ENCODE results near the gene ITGBL1. TPM values are rescaled to one million over a fixed set of nuclear protein-coding genes. Genes with fewer than 3 reads are reported as not detected.

Gene ITGBL1
- total and polyA plus RNA-seq, 2 donors (not counting 1 experiment from before 2014, with no cell fraction given): not detected

DNA sequence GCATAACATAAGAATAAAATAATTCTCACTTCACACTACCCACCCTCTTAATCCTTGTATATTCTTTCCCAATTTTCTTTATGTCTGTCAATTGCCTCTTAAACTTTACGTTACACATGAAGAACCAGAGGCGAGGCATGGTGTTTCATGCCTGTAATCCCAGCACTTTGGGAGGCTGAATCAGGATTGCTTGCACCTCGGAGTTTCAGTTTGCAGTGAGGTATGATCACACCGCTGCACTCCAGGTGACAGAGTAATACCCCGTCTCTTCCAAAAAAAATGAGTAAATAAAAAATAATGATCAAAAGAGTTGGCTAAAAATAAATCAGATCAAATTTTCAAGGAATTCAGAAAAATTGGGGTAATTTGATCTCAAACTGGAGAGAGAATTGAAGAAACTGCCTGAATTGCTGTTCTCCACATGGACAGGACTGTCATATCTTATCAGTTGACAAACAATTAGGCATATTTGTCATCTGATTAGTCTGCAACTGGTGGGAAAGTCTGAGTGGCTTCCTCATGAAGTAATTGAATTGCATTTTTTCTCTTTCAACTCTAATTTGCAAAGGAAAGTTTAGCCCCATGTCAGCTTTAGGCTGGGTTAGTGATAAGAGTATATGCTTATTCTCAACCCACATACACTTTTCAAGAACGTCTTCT, 302.9 kb downstream of the ITGBL1 start:
- no peak for DNase-seq
- intact Hi-C loops (cut with micrococcal nuclease): no loop called here
- CTCF ChIA-PET: interaction anchor here (1.2 kb wide), 1 partner anchor 240 kb away, joined by 3 read pairs; no protein-coding TSS in a partner anchor
- no peaks in the 10 kb centered on the region for H3K4me1 Mint-ChIP-seq
- H3K4me1 ChIP-seq (ENCODE audit: control insufficient read depth in 2 of 2, insufficient read depth in 2 of 2, low read length in 2 of 2): no peaks in the 10 kb centered on the region
- TF ChIP-seq EZH2 (IDR thresholded peaks at IDR 0.05; ENCODE audit: borderline replicate concordance, insufficient read depth, low read depth, low read length, poor library complexity, severe bottlenecking): no peak
- TF ChIP-seq, protein P1, sequence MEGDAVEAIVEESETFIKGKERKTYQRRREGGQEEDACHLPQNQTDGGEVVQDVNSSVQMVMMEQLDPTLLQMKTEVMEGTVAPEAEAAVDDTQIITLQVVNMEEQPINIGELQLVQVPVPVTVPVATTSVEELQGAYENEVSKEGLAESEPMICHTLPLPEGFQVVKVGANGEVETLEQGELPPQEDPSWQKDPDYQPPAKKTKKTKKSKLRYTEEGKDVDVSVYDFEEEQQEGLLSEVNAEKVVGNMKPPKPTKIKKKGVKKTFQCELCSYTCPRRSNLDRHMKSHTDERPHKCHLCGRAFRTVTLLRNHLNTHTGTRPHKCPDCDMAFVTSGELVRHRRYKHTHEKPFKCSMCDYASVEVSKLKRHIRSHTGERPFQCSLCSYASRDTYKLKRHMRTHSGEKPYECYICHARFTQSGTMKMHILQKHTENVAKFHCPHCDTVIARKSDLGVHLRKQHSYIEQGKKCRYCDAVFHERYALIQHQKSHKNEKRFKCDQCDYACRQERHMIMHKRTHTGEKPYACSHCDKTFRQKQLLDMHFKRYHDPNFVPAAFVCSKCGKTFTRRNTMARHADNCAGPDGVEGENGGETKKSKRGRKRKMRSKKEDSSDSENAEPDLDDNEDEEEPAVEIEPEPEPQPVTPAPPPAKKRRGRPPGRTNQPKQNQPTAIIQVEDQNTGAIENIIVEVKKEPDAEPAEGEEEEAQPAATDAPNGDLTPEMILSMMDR (IDR thresholded peaks at IDR 0.05): no peak
- no peak overlapping the region for H3K9ac ChIP-seq (ENCODE audit: low read length)
- no peaks in the 10 kb centered on the region for H3K79me2 ChIP-seq (ENCODE audit: control insufficient read depth, insufficient read depth, low read length)
- peaks cover 3% of the 10 kb centered on the region for H3K27me3 Mint-ChIP-seq
- H2AFZ ChIP-seq (ENCODE audit: insufficient read depth, low read depth, low read length, poor library complexity, severe bottlenecking): no peak overlapping the region
- WGBS (ENCODE audit: insufficient coverage): 92% methylated on average over 2 of the region's 6 CpGs
- H3K27me3 ChIP-seq (replicated peaks in 1 of 4; ENCODE audit: control extremely low read depth in 1 of 4, control insufficient read depth in 3 of 4, insufficient read depth in 4 of 4, low read length in 3 of 4): no peaks in the 10 kb centered on the region
- H3K4me3 Mint-ChIP-seq: no peak overlapping the region
- no peaks in the 10 kb centered on the region for H3K9me3 ChIP-seq (ENCODE audit: control extremely low read depth in 1 of 3, control insufficient read depth in 2 of 3, insufficient read depth in 1 of 3, low read length in 2 of 3)
- no peak overlapping the region for H3K4me2 ChIP-seq (replicated peaks; ENCODE audit: low read depth, low read length, poor library complexity, severe bottlenecking)
- H3K4me3 ChIP-seq (ENCODE audit: control extremely low read depth in 1 of 5, extremely low read depth in 1 of 5, insufficient read depth in 1 of 5, low read depth in 2 of 5, low read length in 4 of 5): no peak overlapping the region
- no peaks in the 10 kb centered on the region for H4K20me1 ChIP-seq (ENCODE audit: control insufficient read depth, insufficient read depth, low read length, poor library complexity, severe bottlenecking)
- no peaks in the 10 kb centered on the region for H3K36me3 ChIP-seq (replicated peaks in 1 of 2; ENCODE audit: control extremely low read depth in 1 of 2, control insufficient read depth in 1 of 2, extremely low read depth in 1 of 2, insufficient read depth in 2 of 2, low read length in 1 of 2)
- POLR2A ChIA-PET: no interaction called here
- no peak overlapping the region for H3K27ac ChIP-seq (ENCODE audit: low read length in 2 of 2)
- ATAC-seq (ENCODE audit: low read depth): no peak
- no peak overlapping the region for H3K27ac Mint-ChIP-seq
- H3K9me3 Mint-ChIP-seq (ENCODE audit: insufficient read depth): no peaks in the 10 kb centered on the region

DNA sequence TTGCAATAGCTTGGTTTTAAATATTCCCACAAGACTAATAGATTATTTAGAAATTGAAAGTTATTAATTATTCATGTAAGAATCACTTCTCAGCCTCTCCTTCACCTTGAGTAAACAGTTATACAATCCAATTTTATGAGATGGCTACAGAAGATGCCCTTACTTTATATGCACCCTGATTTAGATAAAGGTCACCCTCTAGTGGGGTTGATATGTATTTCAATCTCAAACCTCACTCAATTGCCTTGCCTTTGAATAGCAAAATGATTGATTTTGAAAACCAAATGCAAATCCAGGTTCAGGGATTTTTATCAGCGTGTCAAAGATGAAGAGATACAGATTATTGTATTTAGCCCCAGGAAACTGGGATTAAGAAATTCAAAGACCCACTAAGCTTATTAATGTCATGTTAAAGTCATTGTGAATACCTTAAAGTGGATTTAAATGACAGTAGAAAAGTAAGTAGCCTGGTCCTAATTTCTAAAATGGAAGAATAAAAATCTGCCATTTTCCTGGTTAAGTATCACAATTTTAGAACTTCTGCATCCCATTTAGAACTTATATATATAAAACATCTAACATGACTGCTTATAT, 305.1 kb downstream of the ITGBL1 start:
- H3K9me3 ChIP-seq (ENCODE audit: control extremely low read depth in 1 of 3, control insufficient read depth in 2 of 3, insufficient read depth in 1 of 3, low read length in 2 of 3): no peaks in the 10 kb centered on the region
- no peak overlapping the region for H3K27ac Mint-ChIP-seq
- no peaks in the 10 kb centered on the region for H3K79me2 ChIP-seq (ENCODE audit: control insufficient read depth, insufficient read depth, low read length)
- no peaks in the 10 kb centered on the region for H3K4me1 Mint-ChIP-seq
- no peak overlapping the region for H2AFZ ChIP-seq (ENCODE audit: insufficient read depth, low read depth, low read length, poor library complexity, severe bottlenecking)
- peak; percentile 44 for DNase-seq
- H3K4me1 ChIP-seq (ENCODE audit: control insufficient read depth in 2 of 2, insufficient read depth in 2 of 2, low read length in 2 of 2): no peaks in the 10 kb centered on the region
- peaks cover 0 to 3% (median 0%) of the 10 kb centered on the region in 4 experiments for H3K27me3 ChIP-seq (replicated peaks in 1 of 4; ENCODE audit: control extremely low read depth in 1 of 4, control insufficient read depth in 3 of 4, insufficient read depth in 4 of 4, low read length in 3 of 4)
- no CpG with 5 or more reads among the region's 1 CpG for WGBS (ENCODE audit: insufficient coverage)
- H3K36me3 ChIP-seq (replicated peaks in 1 of 2; ENCODE audit: control extremely low read depth in 1 of 2, control insufficient read depth in 1 of 2, extremely low read depth in 1 of 2, insufficient read depth in 2 of 2, low read length in 1 of 2): no peaks in the 10 kb centered on the region
- H3K4me2 ChIP-seq (replicated peaks; ENCODE audit: low read depth, low read length, poor library complexity, severe bottlenecking): no peak overlapping the region
- intact Hi-C loops (cut with micrococcal nuclease): no loop called here
- POLR2A ChIA-PET: no interaction called here
- ATAC-seq (ENCODE audit: low read depth): no peak
- peaks cover 3% of the 10 kb centered on the region for H3K27me3 Mint-ChIP-seq
- no peaks in the 10 kb centered on the region for H4K20me1 ChIP-seq (ENCODE audit: control insufficient read depth, insufficient read depth, low read length, poor library complexity, severe bottlenecking)
- no peaks in the 10 kb centered on the region for H3K9me3 Mint-ChIP-seq (ENCODE audit: insufficient read depth)
- no peak overlapping the region for H3K9ac ChIP-seq (ENCODE audit: low read length)
- CTCF ChIA-PET: interaction anchor here (0.9 to 2.5 kb wide), 7 partner anchors 26 to 613 kb away, joined by 3 to 20 read pairs (median 6); no protein-coding TSS in a partner anchor
- TF ChIP-seq, protein P1 (IDR thresholded peaks at IDR 0.05): peak; percentile 64
- TF ChIP-seq EZH2 (IDR thresholded peaks at IDR 0.05; ENCODE audit: borderline replicate concordance, insufficient read depth, low read depth, low read length, poor library complexity, severe bottlenecking): no peak
- no peak overlapping the region for H3K4me3 Mint-ChIP-seq
- no peak overlapping the region for H3K4me3 ChIP-seq (ENCODE audit: control extremely low read depth in 1 of 5, extremely low read depth in 1 of 5, insufficient read depth in 1 of 5, low read depth in 2 of 5, low read length in 4 of 5)
- no peak overlapping the region for H3K27ac ChIP-seq (ENCODE audit: low read length in 2 of 2)

All from B cell (primary cell).